CD4-positive, alpha-beta T cell (primary cell): Measurements from ENCODE around the gene AK5. TPM values are rescaled to one million over a fixed set of nuclear protein-coding genes. Genes with fewer than 3 reads are reported as not detected.
A peak's percentile ranks its signal among the peaks of the same experiment; 100 is the strongest.

Experiments
- ATAC-seq: fragments of 200-7000 bp; cut with Tn5 transposase; one replicate; pipeline ENCODE4 v1.10.0; 2022; ENCODE audit warnings: mild to moderate bottlenecking; ENCODE audit not compliant: poor library complexity
- CTCF ChIA-PET: fragments of 350-600 bp; sonication (Branson Sonifier 250); formaldehyde crosslinking; loops from one replicate; lab custom pipeline; 2021; ENCODE audit warnings: antibody characterized with exemption, inconsistent platforms; lab: Charles Lee
- POLR2A ChIA-PET: fragments of 350-600 bp; sonication (Branson Sonifier 250); formaldehyde crosslinking; loops from one replicate; lab custom pipeline; 2021; ENCODE audit warnings: antibody characterized with exemption, inconsistent platforms; lab: Charles Lee
- DNase-seq, 14 experiments: peaks; one replicate each; pipeline ENCODE4 v3.0.0-alpha.2; 2013 to 2020; ENCODE audit warnings: mixed read lengths in 2 of 14
- H3K27ac ChIP-seq, 2 donors: one replicate each; pipeline versions ENCODE4 v1.5.1 to v1.7.0; 2013; ENCODE audit warnings: low read length in 2 of 2, low read depth in 1 of 2, mild to moderate bottlenecking in 1 of 2
- H3K27me3 ChIP-seq, 2 experiments: 1 replicate in 1 of 2; 2 replicates in 1 of 2; pipeline versions ENCODE4 v1.6.1 to v1.7.0; 2013; ENCODE audit warnings: low read length in 2 of 2, control low read depth in 1 of 2, mild to moderate bottlenecking in 1 of 2, moderate library complexity in 1 of 2; ENCODE audit not compliant: insufficient read depth in 2 of 2, control insufficient read depth in 1 of 2
- H3K36me3 ChIP-seq: one replicate; pipeline ENCODE4 v1.6.1; 2013; ENCODE audit warnings: low read length, control low read depth; ENCODE audit not compliant: insufficient read depth
- H3K4me1 ChIP-seq: one replicate; pipeline ENCODE4 v1.6.1; 2013; ENCODE audit warnings: low read length, control low read depth; ENCODE audit not compliant: insufficient read depth
- H3K4me3 ChIP-seq: one replicate; pipeline ENCODE4 v1.5.1; 2013; ENCODE audit warnings: mild to moderate bottlenecking, low read length, moderate library complexity
- H3K9me3 ChIP-seq, 2 experiments: 1 replicate in 1 of 2; 2 replicates in 1 of 2; pipeline versions ENCODE4 v1.6.1 to v1.7.0; 2013; ENCODE audit warnings: low read length in 2 of 2, mild to moderate bottlenecking in 2 of 2, control low read depth in 1 of 2, moderate library complexity in 1 of 2; ENCODE audit not compliant: control insufficient read depth in 1 of 2, insufficient read depth in 1 of 2
- H3K27ac Mint-ChIP-seq: one replicate; pipeline ENCODE4 v1.8.0; 2020; ENCODE audit warnings: mixed read lengths
- H3K27me3 Mint-ChIP-seq: one replicate; pipeline ENCODE4 v1.8.0; 2021; ENCODE audit warnings: mixed read lengths
- H3K36me3 Mint-ChIP-seq: one replicate; pipeline ENCODE4 v1.8.0; 2021; ENCODE audit warnings: low read depth, mixed read lengths
- H3K4me1 Mint-ChIP-seq: one replicate; pipeline ENCODE4 v1.8.0; 2021; ENCODE audit warnings: low read depth, mixed read lengths
- H3K4me3 Mint-ChIP-seq: one replicate; pipeline ENCODE4 v1.8.0; 2020; ENCODE audit warnings: mild to moderate bottlenecking, mixed read lengths
- H3K9me3 Mint-ChIP-seq: one replicate; pipeline ENCODE4 v1.8.0; 2020; ENCODE audit warnings: mixed read lengths
- CTCF ChIP-seq: fragments of 200-600 bp; IDR thresholded peaks from one replicate; pipeline ENCODE4 v1.8.0; 2022; ENCODE audit warnings: antibody characterized with exemption, mild to moderate bottlenecking
- intact Hi-C, 2 experiments: fragments of 100-400 bp; cut with DNase I in 1 of 2; cut with micrococcal nuclease in 1 of 2; formaldehyde crosslinking; loops; one replicate each; pipeline versions ENCODE4 v1.15.1 to v1.9.0; 2023 to 2025; cut with DNase I, micrococcal nuclease
- total RNA-seq, 174 experiments: library from RNA in 2 of 174; stranded (reverse) in 2 of 174; gene quantifications; one replicate each; pipeline ENCODE4 v1.2.3 and lab custom pipeline; 2021 to 2026

AK5 gene
- total RNA-seq, 2 experiments from 2014 or later: 32.0 TPM

GRCh38 chr1:77421504-77422233 is 139.8 kb downstream of the AK5 start:
- Histone ChIP-seq H3K27me3 (no peaks in the 10 kb centered on the region), H3K4me1 (peaks cover 21% of the 10 kb centered on the region), H3K4me3 (no peak overlapping the region), H3K36me3 (peaks cover 2% of the 10 kb centered on the region), H3K27ac (no peak overlapping the region), H3K9me3 (no peaks in the 10 kb centered on the region)
- peak; percentile 98 for ATAC-seq
- ChIA-PET POLR2A (interaction anchor here (0.7 to 3.3 kb wide), 10 partner anchors 9 to 202 kb away, joined by 3 to 44 read pairs (median 4); partner anchors contain the start of genes AK5 and PIGK), CTCF (no interaction called here)
- intact Hi-C loops: loop anchor here in 1 of 2 experiments (1.0 kb wide), 1 partner anchor 10 kb away; no protein-coding TSS in a partner anchor
- Mint-ChIP-seq H3K4me1 (peaks cover 61% of the 10 kb centered on the region), H3K4me3 (peak overlapping the region; percentile 63), H3K9me3 (peaks cover 15% of the 10 kb centered on the region), H3K27ac (peak overlapping the region; percentile 63), H3K27me3 (no peaks in the 10 kb centered on the region), H3K36me3 (peaks cover 91% of the 10 kb centered on the region)
- DNase-seq: peak in 8 of 14 experiments; percentile 4 to 62 (median 30)
- no peak for TF ChIP-seq CTCF

DNA sequence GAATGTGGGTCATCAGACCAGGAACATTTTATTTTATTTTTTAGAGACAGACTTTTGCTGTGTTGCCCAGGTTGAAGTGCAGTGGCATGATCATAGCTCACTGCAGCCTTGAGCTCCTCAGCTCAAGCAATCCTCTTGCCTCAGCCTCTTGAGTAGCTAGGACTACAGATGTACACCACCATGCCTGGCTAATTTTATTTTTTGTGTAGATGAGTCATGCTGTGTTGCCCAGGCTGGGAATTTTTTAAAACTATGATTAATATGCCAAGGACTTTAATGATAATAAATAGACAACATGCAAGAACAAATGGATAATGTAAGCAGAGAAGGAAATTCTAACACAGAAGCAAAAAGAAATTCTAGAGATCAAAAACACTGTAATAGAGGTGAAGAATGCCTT is 142.4 kb downstream of the AK5 start:
- no peaks in the 10 kb centered on the region for H3K27me3 Mint-ChIP-seq
- Histone ChIP-seq H3K27ac (no peak overlapping the region), H3K36me3 (peaks cover 2% of the 10 kb centered on the region), H3K27me3 (no peaks in the 10 kb centered on the region), H3K4me1 (peaks cover 21% of the 10 kb centered on the region), H3K9me3 (peaks cover 0 to 9% of the 10 kb centered on the region in 2 experiments), H3K4me3 (no peak overlapping the region)
- H3K9me3 Mint-ChIP-seq: peaks cover 13% of the 10 kb centered on the region
- peak overlapping the region; percentile 65 for H3K27ac Mint-ChIP-seq
- ChIA-PET CTCF (no interaction called here), POLR2A (no interaction called here)
- peaks cover 83% of the 10 kb centered on the region for H3K36me3 Mint-ChIP-seq
- TF ChIP-seq CTCF: no peak
- intact Hi-C loops: no loop called here
- H3K4me3 Mint-ChIP-seq: no peak overlapping the region
- ATAC-seq: no peak
- no peak for DNase-seq
- H3K4me1 Mint-ChIP-seq: peaks cover 53% of the 10 kb centered on the region

GRCh38 chr1:77428068-77428467 is 146.2 kb downstream of the AK5 start:
- ATAC-seq: no peak
- ChIA-PET CTCF (no interaction called here), POLR2A (interaction anchor here (1.2 kb wide), 1 partner anchor 148 kb away, joined by 3 read pairs; no protein-coding TSS in a partner anchor)
- Histone ChIP-seq H3K27ac (no peak overlapping the region), H3K27me3 (no peaks in the 10 kb centered on the region), H3K4me3 (no peak overlapping the region), H3K4me1 (peaks cover 30% of the 10 kb centered on the region), H3K9me3 (peaks cover 3 to 9% of the 10 kb centered on the region in 2 experiments), H3K36me3 (peaks cover 2% of the 10 kb centered on the region)
- Mint-ChIP-seq H3K27me3 (no peaks in the 10 kb centered on the region), H3K36me3 (peaks cover 50% of the 10 kb centered on the region), H3K9me3 (peaks cover 13% of the 10 kb centered on the region), H3K4me3 (no peak overlapping the region), H3K27ac (no peak overlapping the region), H3K4me1 (peaks cover 19% of the 10 kb centered on the region)
- intact Hi-C loops: no loop called here
- TF ChIP-seq CTCF: no peak
- DNase-seq: no peak
